ENCODE measurements around the gene VPS4A. TPM values are rescaled to one million over a fixed set of nuclear protein-coding genes. Genes with fewer than 3 reads are reported as not detected.

The VPS4A gene
- total RNA-seq, 1 donor from 2014 or later, result 29.2 TPM

- H3K36me3 Mint-ChIP-seq (ENCODE audit: low read depth), result peaks cover 14% of the 10 kb centered on the region
- H3K4me3 Mint-ChIP-seq (ENCODE audit: unreplicated experiment), result no peak overlapping the region
- no peak for TF ChIP-seq CTCF (IDR thresholded peaks at IDR 0.05)
- H3K27me3 Mint-ChIP-seq (ENCODE audit: low read depth), result no peaks in the 10 kb centered on the region
- no peaks in the 10 kb centered on the region for H3K9me3 Mint-ChIP-seq (ENCODE audit: low read depth)
- no peak overlapping the region for H3K27ac Mint-ChIP-seq (ENCODE audit: unreplicated experiment)
- DNase-seq (ENCODE audit: low spot score), result peak; percentile 68
- H3K4me1 Mint-ChIP-seq (ENCODE audit: low read depth), result peaks cover 24% of the 10 kb centered on the region
These were observed 23.5 kb downstream of the VPS4A start for GRCh38 chr16:69334696-69335095.

- peaks cover 14% of the 10 kb centered on the region for H3K36me3 Mint-ChIP-seq (ENCODE audit: low read depth)
- no peak for TF ChIP-seq CTCF (IDR thresholded peaks at IDR 0.05)
- H3K27me3 Mint-ChIP-seq (ENCODE audit: low read depth), result no peaks in the 10 kb centered on the region
- peak; percentile 25 for DNase-seq (ENCODE audit: low spot score)
- peaks cover 35% of the 10 kb centered on the region for H3K4me1 Mint-ChIP-seq (ENCODE audit: low read depth)
- H3K4me3 Mint-ChIP-seq (ENCODE audit: unreplicated experiment), result peak overlapping the region; percentile 97
- H3K9me3 Mint-ChIP-seq (ENCODE audit: low read depth), result no peaks in the 10 kb centered on the region
- peak overlapping the region; percentile 91 for H3K27ac Mint-ChIP-seq (ENCODE audit: unreplicated experiment)
These were observed 27.6 kb downstream of the VPS4A start for GRCh38 chr16:69338557-69339288.

- Mint-ChIP-seq H3K4me1 (ENCODE audit: low read depth) (peaks cover 35% of the 10 kb centered on the region), H3K36me3 (ENCODE audit: low read depth) (peaks cover 12% of the 10 kb centered on the region), H3K27ac (ENCODE audit: unreplicated experiment) (peak within 1 kb of the TSS; percentile 98), H3K27me3 (ENCODE audit: low read depth) (no peaks in the 10 kb centered on the region), H3K9me3 (ENCODE audit: low read depth) (no peaks in the 10 kb centered on the region), H3K4me3 (ENCODE audit: unreplicated experiment) (peak within 1 kb of the TSS; percentile 97)
- TF ChIP-seq CTCF (IDR thresholded peaks at IDR 0.05), result peak; percentile 88
- DNase-seq (ENCODE audit: low spot score), result peak; percentile 96
These were observed 28.3 kb downstream of the VPS4A start, which contains the start of the genes COG8 and NIP7 for GRCh38 chr16:69339289-69340094. TSS of gene COG8 (minus strand) at chr16:69339564. CDS start at chr16:69339552, 12 bp downstream. TSS of gene NIP7 (plus strand) at chr16:69339772. CDS start at chr16:69339830, 58 bp downstream.

GRCh38 chr16:69340095-69340644 lies 29.0 kb downstream of the VPS4A start:
- peak; percentile 14 for DNase-seq (ENCODE audit: low spot score)
- Mint-ChIP-seq H3K4me3 (ENCODE audit: unreplicated experiment) (peak overlapping the region; percentile 97), H3K4me1 (ENCODE audit: low read depth) (peaks cover 35% of the 10 kb centered on the region), H3K27me3 (ENCODE audit: low read depth) (no peaks in the 10 kb centered on the region), H3K9me3 (ENCODE audit: low read depth) (no peaks in the 10 kb centered on the region), H3K36me3 (ENCODE audit: low read depth) (peaks cover 8% of the 10 kb centered on the region), H3K27ac (ENCODE audit: unreplicated experiment) (peak overlapping the region; percentile 98)
- TF ChIP-seq CTCF (IDR thresholded peaks at IDR 0.05), result no peak

GRCh38 chr16:69344171-69344570 lies 33.0 kb downstream of the VPS4A start:
- Mint-ChIP-seq H3K27me3 (ENCODE audit: low read depth) (no peaks in the 10 kb centered on the region), H3K4me3 (ENCODE audit: unreplicated experiment) (no peak overlapping the region), H3K9me3 (ENCODE audit: low read depth) (no peaks in the 10 kb centered on the region), H3K36me3 (ENCODE audit: low read depth) (peaks cover 5% of the 10 kb centered on the region), H3K27ac (ENCODE audit: unreplicated experiment) (no peak overlapping the region), H3K4me1 (ENCODE audit: low read depth) (peaks cover 16% of the 10 kb centered on the region)
- TF ChIP-seq CTCF (IDR thresholded peaks at IDR 0.05), result no peak
- DNase-seq (ENCODE audit: low spot score), result no peak
